HepG2 (cell line): Measurements from ENCODE around the gene CAMTA1. TPM values are rescaled to one million over a fixed set of nuclear protein-coding genes. Genes with fewer than 3 reads are reported as not detected.

Experiments
- CERS6 ChIP-seq: sonication (generic); formaldehyde crosslinking; IDR thresholded peaks from 2 replicates; pipeline ENCODE4 v1.5.0; 2020; ENCODE audit warnings: missing genetic modification reagents
- GLI4 ChIP-seq: sonication (generic); formaldehyde crosslinking; IDR thresholded peaks from 2 replicates; pipeline ENCODE4 v1.5.1; 2020; ENCODE audit warnings: missing genetic modification reagents, mild to moderate bottlenecking, moderate library complexity, borderline replicate concordance
- HNF1B ChIP-seq: sonication (generic); formaldehyde crosslinking; IDR thresholded peaks from 2 replicates; pipeline ENCODE4 v1.5.1; 2020; ENCODE audit warnings: mild to moderate bottlenecking, moderate library complexity, missing genetic modification reagents
- HOXD1 ChIP-seq: sonication (generic); formaldehyde crosslinking; IDR thresholded peaks from 2 replicates; pipeline ENCODE4 v1.5.0; 2020; ENCODE audit warnings: missing genetic modification reagents
- MAZ ChIP-seq, 2 experiments: sonication (generic) in 1 of 2; formaldehyde crosslinking in 1 of 2; IDR thresholded peaks; 2 replicates each; pipeline versions ENCODE4 v1.5.0 to v1.6.1; 2012 to 2020; ENCODE audit warnings: low read depth in 2 of 2, mild to moderate bottlenecking in 2 of 2, borderline replicate concordance in 1 of 2, improper control_type of control experiment in 1 of 2, low read length in 1 of 2, missing genetic modification reagents in 1 of 2, moderate library complexity in 1 of 2
- RFXAP ChIP-seq: sonication (generic); formaldehyde crosslinking; IDR thresholded peaks from 2 replicates; pipeline ENCODE4 v1.4.0; 2020; ENCODE audit warnings: missing genetic modification reagents, borderline replicate concordance
- SCMH1 ChIP-seq: sonication (generic); formaldehyde crosslinking; IDR thresholded peaks from 2 replicates; pipeline ENCODE4 v1.9.0; 2021; ENCODE audit warnings: missing genetic modification reagents, mild to moderate bottlenecking, borderline replicate concordance
- SKIL ChIP-seq: sonication (generic); formaldehyde crosslinking; IDR thresholded peaks from 2 replicates; pipeline ENCODE4 v1.8.0; 2022; ENCODE audit warnings: missing genetic modification reagents, mild to moderate bottlenecking, moderate library complexity, borderline replicate concordance
- SOX6 ChIP-seq, 2 experiments: fragments of 450-650 bp in 1 of 2; sonication (generic) in 1 of 2; formaldehyde crosslinking in 1 of 2; IDR thresholded peaks; 2 replicates each; pipeline versions ENCODE4 v1.4.0 to v1.6.1; 2017 to 2020; ENCODE audit warnings: antibody characterized with exemption in 1 of 2, mild to moderate bottlenecking in 1 of 2, missing genetic modification reagents in 1 of 2
- TEAD2 ChIP-seq: sonication (generic); formaldehyde crosslinking; IDR thresholded peaks from 2 replicates; pipeline ENCODE4 v1.9.0; 2021; ENCODE audit warnings: missing genetic modification reagents
- ZFP36 ChIP-seq: fragments of 150-350 bp; IDR thresholded peaks from 2 replicates; pipeline ENCODE4 v1.6.1; 2018; ENCODE audit warnings: borderline replicate concordance, low read length, low read depth; ENCODE audit not compliant: partially characterized antibody
- ZFP90 ChIP-seq: sonication (generic); formaldehyde crosslinking; IDR thresholded peaks from 2 replicates; pipeline ENCODE4 v1.8.0; 2022; ENCODE audit warnings: missing genetic modification reagents, mild to moderate bottlenecking, inconsistent platforms, borderline replicate concordance
- ZNF101 ChIP-seq: sonication (generic); formaldehyde crosslinking; IDR thresholded peaks from 2 replicates; pipeline ENCODE4 v1.4.0; 2020; ENCODE audit warnings: mild to moderate bottlenecking, low read depth, missing genetic modification reagents, borderline replicate concordance
- ZNF232 ChIP-seq: sonication (generic); formaldehyde crosslinking; IDR thresholded peaks from 2 replicates; pipeline ENCODE4 v1.4.0; 2020; ENCODE audit warnings: missing genetic modification reagents, borderline replicate concordance
- ZNF510 ChIP-seq: sonication (generic); formaldehyde crosslinking; IDR thresholded peaks from 2 replicates; pipeline ENCODE4 v1.4.0; 2020; ENCODE audit warnings: low read depth, mild to moderate bottlenecking, missing genetic modification reagents
- ZNF619 ChIP-seq: sonication (generic); formaldehyde crosslinking; IDR thresholded peaks from 2 replicates; pipeline ENCODE4 v1.4.0; 2020; ENCODE audit warnings: mild to moderate bottlenecking, missing genetic modification reagents
- ZNF674 ChIP-seq: sonication (generic); formaldehyde crosslinking; IDR thresholded peaks from 2 replicates; pipeline ENCODE4 v1.5.0; 2020; ENCODE audit warnings: low read depth, mild to moderate bottlenecking, missing genetic modification reagents
- ZNF782 ChIP-seq: sonication (generic); formaldehyde crosslinking; IDR thresholded peaks from 2 replicates; pipeline ENCODE4 v1.4.0; 2020; ENCODE audit warnings: missing genetic modification reagents, mild to moderate bottlenecking, borderline replicate concordance
- ZNF83 ChIP-seq: sonication (generic); formaldehyde crosslinking; IDR thresholded peaks from 2 replicates; pipeline ENCODE4 v1.4.0; 2020; ENCODE audit warnings: missing genetic modification reagents, mild to moderate bottlenecking, borderline replicate concordance
- ZSCAN9 ChIP-seq: IDR thresholded peaks from 2 replicates; pipeline ENCODE4 v1.6.1; 2016; ENCODE audit warnings: borderline replicate concordance
- ZUFSP ChIP-seq: sonication (generic); formaldehyde crosslinking; IDR thresholded peaks from 2 replicates; pipeline ENCODE4 v1.9.0; 2021; ENCODE audit warnings: missing genetic modification reagents, mild to moderate bottlenecking, borderline replicate concordance
- polyA plus RNA-seq, 8 experiments: library from polyadenylated mRNA; depleted of rRNA in 3 of 8; stranded (reverse) in 7 of 8; unstranded in 1 of 8; fragments of >200 nt; fragmentation: Illumina TruSeq in 4 of 8; extraction: Trizol in 4 of 8; gene quantifications; 2 replicates each; pipeline versions ENCODE4 v1.2.1 to v1.2.3, GENCODE V29; 2011 to 2016; ENCODE audit warnings: low read depth in 4 of 8, missing spikeins in 1 of 8, mixed read lengths in 1 of 8; ENCODE audit not compliant: insufficient read depth in 1 of 8
- total RNA-seq, 5 experiments: library from RNA; depleted of rRNA; stranded (reverse); fragments of >200 nt; fragmentation: Illumina TruSeq; extraction: Trizol; gene quantifications; 2 replicates each; pipeline ENCODE4 v1.2.3, GENCODE V29; 2016; ENCODE audit warnings: low read depth in 1 of 5

Gene CAMTA1
- total and polyA plus RNA-seq, 2 of the 13 experiments (the other 11 are each of a cell fraction or from before 2014, with no cell fraction given), result 25.0 to 36.4 TPM

GRCh38 chr1:7680207-7680954 lies 895.1 kb downstream of the CAMTA1 start (continued):
- no peak; the same call in 1 of the 2 replicates for TF ChIP-seq SKIL (CRISPR knock-in tag)
- TF ChIP-seq SOX6 (IDR thresholded peaks at IDR 0.05), result no peak
- peak; percentile 63 for TF ChIP-seq SOX6 (CRISPR knock-in tag; IDR thresholded peaks at IDR 0.05)
- no peak for TF ChIP-seq TEAD2 (CRISPR knock-in tag)
- no peak for TF ChIP-seq ZFP90 (CRISPR knock-in tag)
- no peak for TF ChIP-seq ZNF232 (CRISPR knock-in tag)
- peak; percentile 83; the same call in 1 of the 2 replicates for TF ChIP-seq ZNF101 (CRISPR knock-in tag)
- TF ChIP-seq HOXD1 (CRISPR knock-in tag), result no peak; the same call in none of the 2 replicates
- 0 out of 2 replicates have a peak, but pooled peaks have one; percentile 12 for TF ChIP-seq CERS6 (CRISPR knock-in tag)
- no peak for TF ChIP-seq ZNF619
- TF ChIP-seq ZSCAN9 (CRISPR knock-in tag), result no peak
- TF ChIP-seq MAZ (IDR thresholded peaks at IDR 0.05; ENCODE audit: borderline replicate concordance, low read depth, low read length), result no peak
- peak; percentile 38; the same call in 1 of the 2 replicates for TF ChIP-seq MAZ (CRISPR knock-in tag; IDR thresholded peaks at IDR 0.05; ENCODE audit: low read depth)
- TF ChIP-seq ZNF782 (CRISPR knock-in tag), result no peak
- TF ChIP-seq RFXAP, result 0 out of 2 replicates have a peak, but pooled peaks have one; percentile 55
- no peak for TF ChIP-seq ZNF83
- TF ChIP-seq SCMH1 (CRISPR knock-in tag), result no peak
- no peak for TF ChIP-seq ZUFSP (CRISPR knock-in tag)
- TF ChIP-seq GLI4, result no peak
- TF ChIP-seq HNF1B (CRISPR knock-in tag), result no peak
- no peak for TF ChIP-seq ZNF510
- no peak for TF ChIP-seq ZFP36
- no peak for TF ChIP-seq ZNF674 (CRISPR knock-in tag)
